GM12874 (cell line): ENCODE data around the gene EML6.

Source experiments
- CTCF ChIP-seq: IDR thresholded peaks from 2 replicates; pipeline ENCODE4 v1.5.1; 2011; ENCODE audit warnings: low read depth, mild to moderate bottlenecking, control low read depth, low read length, moderate library complexity; ENCODE audit not compliant: insufficient read depth

Gene EML6

GRCh38 chr2:54915101-54915500, 191.6 kb downstream of the EML6 start:
- no peak for TF ChIP-seq CTCF

GRCh38 chr2:54916637-54917036, 193.2 kb downstream of the EML6 start:
- no peak for TF ChIP-seq CTCF

- TF ChIP-seq CTCF, result no peak
Measured at GRCh38 chr2:54918647-54919280, 195.3 kb downstream of the EML6 start.

GRCh38 chr2:54920660-54921059, 197.2 kb downstream of the EML6 start:
- TF ChIP-seq CTCF, result no peak

- TF ChIP-seq CTCF, result no peak
Measured at GRCh38 chr2:54924121-54924520, 200.7 kb downstream of the EML6 start.

- TF ChIP-seq CTCF, result no peak
Measured at GRCh38 chr2:54925022-54925421, 201.6 kb downstream of the EML6 start.

- TF ChIP-seq CTCF, result no peak
Measured at GRCh38 chr2:54927085-54927750, 203.8 kb downstream of the EML6 start.
